Stimulated activated CD8-positive, alpha-beta memory T cell treated with anti-CD3 and anti-CD28 coated beads, Interleukin-15, amount 100 ng/mL, for 4 hours (primary cell): ENCODE data around the gene SLC7A7.
"Not testable (repeated sequence)": the region's sequence is repeated elsewhere in the genome, so short reads cannot be mapped to it uniquely, and the experiment has no call there.

Source experiments
- DNase-seq, 2 donors: peaks; one replicate each; pipeline ENCODE4 v3.0.0-alpha.2; 2020; ENCODE audit warnings: low read depth in 2 of 2

The SLC7A7 gene

DNA sequence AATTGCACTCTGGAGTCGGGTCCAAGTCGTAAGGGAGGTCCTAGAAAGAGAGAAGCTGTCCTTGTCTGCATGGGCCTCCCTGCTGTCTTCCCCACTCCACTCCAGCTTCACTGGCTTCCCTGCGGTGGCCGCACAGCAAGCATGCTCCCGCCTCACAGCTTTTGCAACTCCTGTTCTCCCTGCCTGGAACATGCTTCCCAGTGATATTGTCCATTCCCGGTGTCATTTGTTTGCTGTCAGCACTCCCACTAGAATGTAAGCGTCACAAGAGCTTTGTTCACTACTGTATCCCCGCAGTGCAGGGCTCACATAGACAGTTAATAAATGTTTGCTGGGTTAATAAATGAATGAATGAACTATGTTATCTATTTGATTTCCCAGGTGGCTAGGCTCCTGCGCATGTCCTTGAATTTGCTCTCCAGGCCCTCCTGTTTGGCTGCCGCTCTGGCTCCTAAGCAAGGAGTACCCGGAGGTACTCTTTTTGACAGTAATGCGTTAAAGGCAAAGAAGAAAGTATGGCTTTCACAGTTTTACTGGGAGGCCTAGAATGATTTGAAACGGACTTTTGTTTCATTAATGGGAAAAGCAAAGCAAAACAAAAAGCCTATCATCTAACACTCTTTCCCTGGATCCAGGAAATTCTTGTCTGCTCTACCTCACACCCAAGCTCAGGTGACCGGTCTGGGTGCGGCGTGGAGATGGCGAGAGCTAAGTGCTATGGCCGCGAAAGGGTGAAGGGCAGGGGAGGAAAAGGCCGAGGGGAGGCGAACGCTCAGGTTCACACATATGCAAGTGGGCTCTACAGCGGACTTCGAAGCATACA, 6.2 kb upstream of the SLC7A7 start:
- DNase-seq: no peak

- DNase-seq: no peak
These were observed 5.5 kb upstream of the SLC7A7 start for GRCh38 chr14:22820731-22821130.

DNA sequence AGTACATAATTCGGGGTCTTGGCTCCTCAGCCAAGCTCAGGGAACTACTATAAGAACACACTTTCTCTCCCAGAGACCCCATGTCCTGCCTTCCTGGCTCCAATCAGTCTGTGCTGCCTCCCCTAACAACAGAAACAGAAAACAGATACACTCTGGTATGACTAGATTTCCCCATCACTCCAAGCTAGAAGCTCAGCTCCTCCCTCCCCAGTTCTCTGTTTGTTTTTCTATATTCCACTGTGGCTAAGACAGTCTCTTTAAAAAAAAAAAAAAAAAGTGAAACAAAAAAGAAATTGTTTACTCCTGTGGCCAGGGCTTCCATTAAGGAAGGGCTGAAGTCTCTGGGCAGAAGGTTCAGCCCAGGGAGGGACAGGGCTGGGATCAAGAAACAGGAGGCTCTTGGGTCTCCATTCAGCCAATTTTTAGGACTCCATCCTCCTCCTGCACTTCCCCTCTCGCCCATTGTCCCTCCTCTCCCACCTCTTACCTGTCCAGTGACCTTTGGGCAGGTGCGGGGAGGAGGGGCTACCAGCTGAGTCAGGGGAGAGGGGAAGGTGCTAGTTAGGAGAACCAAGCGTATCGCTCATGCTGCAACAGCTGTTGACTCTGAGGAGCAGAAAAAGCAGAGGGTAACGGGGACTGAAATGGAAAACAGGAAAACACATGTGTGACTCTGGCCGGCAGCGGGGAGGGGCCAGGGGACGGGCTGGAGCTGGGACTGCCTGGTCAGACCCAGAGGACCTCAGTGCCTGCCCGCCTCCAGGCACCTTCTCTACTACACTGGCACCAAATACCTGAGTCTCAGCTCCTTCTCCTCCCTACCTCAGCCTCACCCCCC, 4.1 kb upstream of the SLC7A7 start:
- DNase-seq: no peak

GRCh38 chr14:22814373-22814772, 862 bp downstream of the SLC7A7 start:
- DNase-seq: no peak

- DNase-seq: no peak
These were observed 2.1 kb downstream of the SLC7A7 start for GRCh38 chr14:22813145-22813544.

GRCh38 chr14:22812744-22813143, 2.5 kb downstream of the SLC7A7 start:
- no peak for DNase-seq

GRCh38 chr14:22811722-22812121, 3.5 kb downstream of the SLC7A7 start:
- no peak for DNase-seq

GRCh38 chr14:22808388-22809209, 6.6 kb downstream of the SLC7A7 start:
- DNase-seq: no peak

DNA sequence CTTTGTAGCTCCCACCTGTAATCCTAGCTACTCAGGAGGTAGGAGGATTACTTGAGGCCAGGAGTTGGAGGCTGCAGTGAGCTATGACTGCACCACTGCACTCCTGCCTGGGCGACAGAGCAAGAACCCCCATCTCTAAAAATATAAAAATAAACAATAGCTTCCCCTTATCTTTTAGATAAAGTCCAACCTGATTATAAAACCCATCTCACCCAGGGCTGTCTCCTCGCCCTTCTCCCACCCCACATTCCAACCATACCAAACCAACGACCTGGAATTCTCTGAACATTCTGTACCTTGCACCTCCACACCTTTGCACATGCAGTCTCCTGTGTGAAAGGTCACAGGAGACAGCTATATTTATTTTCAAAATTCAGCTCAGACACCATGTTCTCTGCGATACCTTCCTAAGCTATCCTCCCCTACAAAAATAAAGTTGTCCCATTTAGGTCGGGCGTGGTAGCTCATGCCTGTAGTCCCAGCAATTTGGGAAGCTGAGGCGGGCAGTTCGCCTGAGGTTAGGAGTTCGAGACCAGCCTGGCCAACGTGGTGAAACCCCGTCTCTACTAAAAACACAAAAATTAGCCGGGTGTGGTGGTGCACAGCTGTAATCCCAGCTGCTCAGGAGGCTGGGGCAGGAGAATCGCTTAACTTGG, 7.7 kb downstream of the SLC7A7 start:
- DNase-seq: no peak

GRCh38 chr14:22805235-22805634, 10.0 kb downstream of the SLC7A7 start:
- DNase-seq: not testable (repeated sequence)

- no peak for DNase-seq
These were observed 11.6 kb downstream of the SLC7A7 start for GRCh38 chr14:22803687-22803974.

GRCh38 chr14:22802860-22803686, 12.2 kb downstream of the SLC7A7 start:
- no peak for DNase-seq

DNA sequence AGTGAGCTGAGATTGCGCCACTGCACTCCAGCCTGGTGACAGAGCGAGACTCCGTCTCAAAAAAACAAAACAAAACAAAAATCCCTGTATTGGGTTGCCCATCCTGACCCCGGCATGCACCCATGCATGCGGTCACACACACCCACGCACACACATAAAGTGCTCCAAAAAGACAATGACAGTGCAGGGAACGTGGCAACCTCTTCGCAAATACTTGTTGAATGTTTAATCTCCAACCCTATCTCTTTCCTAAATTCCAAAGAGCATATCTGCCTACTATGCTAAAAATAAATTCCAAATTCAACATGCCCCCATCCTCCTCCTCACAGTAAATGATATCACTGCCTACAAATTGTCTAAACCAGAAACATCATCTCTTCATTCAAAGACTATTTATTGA, 13.5 kb downstream of the SLC7A7 start:
- no peak for DNase-seq

DNA sequence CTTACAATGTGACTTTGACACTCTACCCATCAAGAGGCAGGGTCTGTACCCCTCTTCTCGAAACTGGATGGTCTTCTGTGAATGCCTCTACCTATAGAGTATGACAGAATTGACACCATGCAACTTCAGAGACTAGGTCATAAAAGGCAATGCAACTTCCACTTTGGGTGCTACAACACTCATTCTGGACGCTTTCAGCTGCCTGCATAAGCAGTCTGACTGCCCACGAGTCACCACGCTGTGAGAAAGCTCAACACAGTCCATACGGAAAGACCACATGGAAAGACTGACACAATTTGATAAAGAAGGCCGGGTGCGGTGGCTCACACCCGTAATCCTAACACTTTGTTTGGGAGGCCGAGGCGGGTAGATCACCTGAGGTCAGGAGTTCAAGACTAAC, 14.9 kb downstream of the SLC7A7 start:
- no peak for DNase-seq

DNA sequence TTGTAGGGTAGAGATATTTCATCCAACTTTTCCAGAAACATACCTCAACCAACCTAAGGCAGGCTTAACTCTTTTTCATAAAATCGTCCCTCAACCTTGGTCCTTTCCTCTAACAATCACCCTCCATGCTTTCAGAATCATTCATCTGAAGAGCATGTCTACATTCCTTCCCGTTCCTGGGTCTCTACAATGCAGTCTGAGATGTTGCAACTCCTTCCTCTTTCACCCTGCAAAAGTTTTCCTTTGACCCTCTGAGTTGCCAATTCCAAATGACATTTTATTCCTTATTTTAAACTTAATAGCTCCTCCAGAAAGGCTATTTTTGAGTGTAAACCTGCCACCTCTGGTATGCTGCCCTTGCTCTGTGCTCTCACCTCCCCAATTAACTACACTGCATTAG, 16.7 kb downstream of the SLC7A7 start:
- no peak for DNase-seq

DNA sequence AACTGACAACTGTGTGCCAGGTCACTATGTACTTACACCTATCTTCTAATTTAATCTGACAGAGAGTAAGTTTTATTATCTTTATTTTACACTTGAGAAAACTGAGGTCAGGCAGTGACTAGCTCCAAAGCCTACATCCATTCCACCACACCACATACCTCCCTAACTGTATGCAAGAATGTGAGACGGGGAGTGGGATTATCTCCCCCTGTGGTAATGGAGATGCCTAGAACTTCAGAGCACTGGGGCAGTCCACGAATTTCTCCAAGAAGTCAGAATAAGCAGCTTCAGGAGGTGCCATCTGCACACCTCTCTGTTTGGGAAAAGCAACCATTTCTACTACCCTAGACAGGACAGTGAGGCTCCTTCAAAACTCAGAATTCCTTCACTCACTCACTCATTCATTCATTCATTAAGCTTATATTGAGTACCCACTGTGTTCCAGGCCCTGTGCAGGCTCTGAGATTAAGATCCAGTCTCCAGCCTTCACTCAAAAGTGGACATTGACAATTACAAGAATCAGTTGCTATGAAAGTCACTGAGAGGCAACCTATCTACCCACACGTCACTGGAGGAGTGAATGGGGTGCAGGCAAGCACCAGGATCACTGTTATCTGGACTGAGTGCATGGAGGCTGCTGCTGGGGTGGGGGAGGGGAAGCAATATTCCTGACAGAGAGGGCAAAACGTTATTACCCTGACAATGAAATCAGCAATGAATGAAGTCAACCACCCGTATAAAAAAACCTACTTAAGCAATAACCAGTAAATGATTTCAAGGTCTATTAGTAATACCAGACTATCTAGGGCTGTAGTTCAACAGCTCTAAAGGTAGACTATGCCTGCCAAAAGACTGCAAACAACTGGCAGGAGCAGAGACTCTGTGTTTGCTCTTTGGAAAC, 18.0 kb downstream of the SLC7A7 start:
- no peak for DNase-seq

DNA sequence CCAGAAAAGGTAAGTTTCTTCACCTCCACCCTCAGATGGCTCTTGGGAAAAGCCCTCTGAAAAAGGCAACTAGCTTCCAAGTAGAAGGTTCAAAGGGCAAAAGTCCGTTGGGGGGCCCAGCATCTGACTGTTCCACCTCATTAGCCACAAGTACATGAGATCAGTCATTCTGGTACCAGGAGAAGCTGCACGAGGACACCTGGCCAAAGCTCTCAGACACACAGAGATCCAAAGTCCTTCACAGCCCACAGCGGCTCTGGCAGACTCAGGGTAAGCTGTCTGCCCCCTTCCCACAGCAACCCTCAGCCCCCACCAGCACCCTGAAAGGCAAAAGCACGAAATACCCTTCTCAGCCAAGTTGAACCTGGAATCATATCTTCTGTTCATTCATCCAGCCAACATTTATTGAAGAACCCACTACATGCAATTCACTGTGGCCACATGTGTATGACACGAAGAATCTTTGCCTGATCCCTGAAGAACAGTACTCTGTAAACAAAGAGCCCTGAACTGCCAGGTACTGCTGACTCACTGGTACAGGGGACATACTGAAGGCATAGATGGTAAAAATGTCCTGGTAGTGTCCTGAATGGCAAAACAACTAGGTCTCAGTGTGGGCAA, 19.0 kb downstream of the SLC7A7 start:
- DNase-seq: no peak

GRCh38 chr14:22794551-22794951, 20.7 kb downstream of the SLC7A7 start:
- no peak for DNase-seq

DNA sequence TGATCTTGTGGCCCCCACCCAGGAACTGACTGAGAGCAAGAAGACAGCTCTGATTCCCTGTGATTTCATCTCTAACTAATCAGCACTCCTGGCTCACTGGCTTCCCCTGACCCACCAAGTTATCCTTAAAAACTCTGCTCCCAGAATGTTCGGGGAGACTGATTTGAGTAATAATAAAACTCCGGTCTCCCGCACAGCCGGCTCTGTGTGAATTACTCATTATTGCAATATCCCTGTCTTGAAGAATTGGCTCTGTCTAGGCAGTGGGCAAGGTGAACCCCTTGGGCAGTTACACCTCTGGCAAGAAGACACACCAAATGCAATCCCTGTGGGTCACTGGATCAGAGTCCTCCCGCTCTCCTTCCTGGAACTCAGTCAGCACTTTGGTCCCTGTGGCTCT, 21.3 kb downstream of the SLC7A7 start:
- no peak for DNase-seq
